Uterus (tissue), 4 donors: ENCODE data around the gene TAF1B. TPM values are rescaled to one million over a fixed set of nuclear protein-coding genes. Genes with fewer than 3 reads are reported as not detected.

Experiments used
- DNase-seq, 2 donors: peaks; one replicate each; pipeline ENCODE4 v3.0.0-alpha.2; 2019 to 2020
- H3K27ac ChIP-seq, 2 donors: fragments of 200-600 bp; sonication (generic); 1 replicate in 1 of 2; 2 replicates in 1 of 2; pipeline ENCODE4 v1.5.1; 2016 to 2018
- H3K27me3 ChIP-seq, 2 donors: fragments of 200-600 bp; sonication (generic); one replicate each; pipeline ENCODE4 v1.5.1; 2018 to 2019; ENCODE audit warnings: control low read depth in 1 of 2
- H3K36me3 ChIP-seq, 2 donors: fragments of 200-600 bp; sonication (generic); one replicate each; pipeline ENCODE4 v1.5.1; 2019; ENCODE audit warnings: control low read depth in 1 of 2
- H3K4me1 ChIP-seq, 2 donors: fragments of 200-600 bp; sonication (generic); one replicate each; pipeline ENCODE4 v1.5.1; 2018 to 2019; ENCODE audit warnings: control low read depth in 1 of 2
- H3K4me3 ChIP-seq, 2 donors: fragments of 200-600 bp; sonication (generic); 1 replicate in 1 of 2; 2 replicates in 1 of 2; pipeline ENCODE4 v1.5.1; 2018 to 2019; ENCODE audit warnings: mild to moderate bottlenecking in 1 of 2
- H3K9me3 ChIP-seq, 2 donors: fragments of 200-600 bp; sonication (generic); one replicate each; pipeline ENCODE4 v1.5.1; 2019; ENCODE audit warnings: control low read depth in 1 of 2
- CTCF ChIP-seq, 4 experiments: fragments of 200-600 bp in 2 of 4; fragments of 450-650 bp in 2 of 4; sonication (generic) in 2 of 4; IDR thresholded peaks; one replicate each; pipeline ENCODE4 v1.5.1; 2016 to 2019; ENCODE audit warnings: antibody characterized with exemption in 4 of 4, mild to moderate bottlenecking in 2 of 4, moderate library complexity in 1 of 4
- POLR2A ChIP-seq, 2 donors: fragments of 450-650 bp; IDR thresholded peaks; one replicate each; pipeline ENCODE4 v1.6.1; 2016; ENCODE audit warnings: antibody characterized with exemption in 2 of 2, mild to moderate bottlenecking in 1 of 2, moderate library complexity in 1 of 2
- intact Hi-C: fragments of 100-400 bp; cut with DNase I; formaldehyde crosslinking; loops from one replicate; pipeline ENCODE4 v1.15.1; 2023; ENCODE audit warnings: low total_unique reads
- total RNA-seq, 4 donors: library from RNA; depleted of rRNA in 3 of 4; stranded (reverse); fragments of >200 nt in 3 of 4; gene quantifications; one replicate each; pipeline versions ENCODE4 v1.1.0 to v1.2.4, GENCODE V29; 2014 to 2023
- donor health status: DM: yes; HTN: yes; CAD: no.

TAF1B gene
- total RNA-seq, 4 donors from 2014 or later = 5.1 to 53.6 (median 19.0) TPM

DNA sequence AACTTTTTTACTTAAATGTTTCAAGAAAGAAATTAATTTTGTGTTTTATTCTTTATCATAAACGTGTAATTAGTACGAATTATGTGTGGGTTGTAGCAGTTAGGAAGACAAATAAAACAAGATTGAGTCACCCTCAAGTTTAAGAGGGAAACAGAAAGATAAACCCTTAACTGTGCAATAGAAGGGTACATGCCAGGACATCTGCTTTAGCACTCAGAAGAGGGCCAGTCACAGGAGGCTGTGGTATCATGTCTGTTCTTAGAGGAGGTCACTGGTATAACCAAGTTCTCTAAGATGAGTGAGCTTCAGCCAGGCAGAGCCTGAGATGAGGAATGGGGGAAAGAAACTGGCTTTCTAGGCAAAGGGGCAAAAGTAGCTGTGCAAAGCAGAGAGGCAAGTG lies 65.8 kb downstream of the TAF1B start:
- Histone ChIP-seq H3K36me3 (no peaks in the 10 kb centered on the region), H3K27me3 (no peaks in the 10 kb centered on the region), H3K4me1 (no peaks in the 10 kb centered on the region), H3K4me3 (no peak overlapping the region), H3K27ac (no peak overlapping the region), H3K9me3 (no peaks in the 10 kb centered on the region)
- no peak for DNase-seq
- intact Hi-C loops = no loop called here
- TF ChIP-seq CTCF (IDR thresholded peaks at IDR 0.05) = no peak
- no peak for TF ChIP-seq POLR2A (IDR thresholded peaks at IDR 0.05)

- Histone ChIP-seq H3K36me3 (no peaks in the 10 kb centered on the region), H3K9me3 (no peaks in the 10 kb centered on the region), H3K4me1 (no peaks in the 10 kb centered on the region), H3K27me3 (no peaks in the 10 kb centered on the region), H3K4me3 (no peak overlapping the region), H3K27ac (no peak overlapping the region)
- intact Hi-C loops = no loop called here
- no peak for TF ChIP-seq POLR2A (IDR thresholded peaks at IDR 0.05)
- TF ChIP-seq CTCF (IDR thresholded peaks at IDR 0.05) = no peak
- no peak for DNase-seq
Observed at GRCh38 chr2:9910699-9911098, 67.4 kb downstream of the TAF1B start.

GRCh38 chr2:9912468-9912867 lies 69.2 kb downstream of the TAF1B start:
- Histone ChIP-seq H3K4me3 (no peak overlapping the region), H3K27me3 (no peaks in the 10 kb centered on the region), H3K27ac (no peak overlapping the region), H3K9me3 (no peaks in the 10 kb centered on the region), H3K36me3 (no peaks in the 10 kb centered on the region), H3K4me1 (no peaks in the 10 kb centered on the region)
- TF ChIP-seq POLR2A (IDR thresholded peaks at IDR 0.05) (no peak), CTCF (IDR thresholded peaks at IDR 0.05) (no peak)
- intact Hi-C loops = no loop called here
- DNase-seq = no peak

DNA sequence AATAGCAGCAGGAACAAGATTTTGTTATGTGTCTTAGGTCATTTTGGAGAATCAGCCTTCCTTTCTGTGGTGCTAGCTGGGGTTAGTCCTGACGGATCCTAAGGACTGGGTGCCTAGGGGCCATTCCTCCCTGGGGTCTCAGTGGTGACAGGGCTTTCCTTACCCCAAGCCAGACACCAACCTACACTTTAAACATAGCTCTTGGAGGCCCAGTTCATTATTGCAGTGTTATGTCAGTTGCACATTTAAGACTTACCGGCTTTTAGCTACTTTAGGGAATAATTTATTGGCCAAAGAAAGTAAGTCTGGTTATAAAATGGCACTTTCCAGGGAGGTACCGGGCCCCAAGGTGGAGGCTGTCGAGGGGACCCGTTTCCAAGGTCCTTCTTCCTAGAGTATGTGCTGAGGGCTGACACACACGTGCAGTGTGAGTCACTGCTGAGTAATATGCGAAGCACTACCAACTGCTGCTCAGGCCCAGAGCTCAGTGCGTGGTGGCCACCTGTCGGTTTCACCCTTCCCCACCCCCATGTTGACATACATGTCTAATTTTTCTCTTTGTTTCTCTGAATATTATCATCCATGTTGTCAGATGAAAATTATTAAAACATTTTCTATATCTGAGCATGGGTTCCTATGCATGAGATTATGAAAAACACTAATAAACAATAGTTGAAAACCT lies 71.3 kb downstream of the TAF1B start:
- Histone ChIP-seq H3K4me1 (no peaks in the 10 kb centered on the region), H3K27ac (no peak overlapping the region), H3K36me3 (no peaks in the 10 kb centered on the region), H3K9me3 (no peaks in the 10 kb centered on the region), H3K27me3 (no peaks in the 10 kb centered on the region), H3K4me3 (no peak overlapping the region)
- no peak for DNase-seq
- intact Hi-C loops = no loop called here
- TF ChIP-seq CTCF (IDR thresholded peaks at IDR 0.05) (no peak), POLR2A (IDR thresholded peaks at IDR 0.05) (no peak)

GRCh38 chr2:9918275-9918674 lies 75.0 kb downstream of the TAF1B start:
- no peaks in the 10 kb centered on the region for H3K36me3 ChIP-seq
- intact Hi-C loops = no loop called here

More at GRCh38 chr2:9918275-9918674, 75.0 kb downstream of the TAF1B start:
- no peak for DNase-seq
- H3K4me1 ChIP-seq = no peaks in the 10 kb centered on the region
- TF ChIP-seq POLR2A (IDR thresholded peaks at IDR 0.05) (no peak), CTCF (IDR thresholded peaks at IDR 0.05) (no peak)
- H3K27ac ChIP-seq = no peak overlapping the region
- no peaks in the 10 kb centered on the region for H3K9me3 ChIP-seq
- H3K27me3 ChIP-seq = no peaks in the 10 kb centered on the region
- H3K4me3 ChIP-seq = no peak overlapping the region
